ENCODE results near the gene DCT. TPM values are rescaled to one million over a fixed set of nuclear protein-coding genes. Genes with fewer than 3 reads are reported as not detected.

The DCT gene
- total RNA-seq, 1 experiment from 2014 or later, result not detected

- H3K4me3 ChIP-seq (ENCODE audit: insufficient read depth, low read depth, low read length), result no peak overlapping the region
- H3K27me3 ChIP-seq (ENCODE audit: control insufficient read depth, insufficient read depth, low read length), result no peaks in the 10 kb centered on the region
- H3K36me3 ChIP-seq (replicated peaks; ENCODE audit: control insufficient read depth, insufficient read depth, low read length), result no peaks in the 10 kb centered on the region
- DNase-seq, result no peak
Measured at GRCh38 chr13:94395860-94396259, 83.6 kb downstream of the DCT start.

GRCh38 chr13:94394723-94395122 is 84.8 kb downstream of the DCT start:
- Histone ChIP-seq H3K27me3 (ENCODE audit: control insufficient read depth, insufficient read depth, low read length) (no peaks in the 10 kb centered on the region), H3K4me3 (ENCODE audit: insufficient read depth, low read depth, low read length) (no peak overlapping the region), H3K36me3 (replicated peaks; ENCODE audit: control insufficient read depth, insufficient read depth, low read length) (no peaks in the 10 kb centered on the region)
- DNase-seq, result no peak

GRCh38 chr13:94390881-94391280 is 88.6 kb downstream of the DCT start:
- no peak for DNase-seq
- H3K36me3 ChIP-seq (replicated peaks; ENCODE audit: control insufficient read depth, insufficient read depth, low read length), result no peaks in the 10 kb centered on the region
- H3K4me3 ChIP-seq (ENCODE audit: insufficient read depth, low read depth, low read length), result no peak overlapping the region
- no peaks in the 10 kb centered on the region for H3K27me3 ChIP-seq (ENCODE audit: control insufficient read depth, insufficient read depth, low read length)

GRCh38 chr13:94389604-94390351 is 89.7 kb downstream of the DCT start:
- no peak for DNase-seq
- H3K36me3 ChIP-seq (replicated peaks; ENCODE audit: control insufficient read depth, insufficient read depth, low read length), result no peaks in the 10 kb centered on the region

GRCh38 chr13:94387047-94387446 is 92.4 kb downstream of the DCT start:
- no peak for DNase-seq
- Histone ChIP-seq H3K36me3 (replicated peaks; ENCODE audit: control insufficient read depth, insufficient read depth, low read length) (no peaks in the 10 kb centered on the region), H3K4me3 (ENCODE audit: insufficient read depth, low read depth, low read length) (no peak overlapping the region), H3K27me3 (ENCODE audit: control insufficient read depth, insufficient read depth, low read length) (no peaks in the 10 kb centered on the region)

More at GRCh38 chr13:94389604-94390351, 89.7 kb downstream of the DCT start:
- H3K4me3 ChIP-seq (ENCODE audit: insufficient read depth, low read depth, low read length), result no peak overlapping the region
- H3K27me3 ChIP-seq (ENCODE audit: control insufficient read depth, insufficient read depth, low read length), result no peaks in the 10 kb centered on the region

Other genes starting within 250 kb of the DCT start
- gene TGDS, start 116.5 kb upstream of the DCT start, total RNA-seq (2014; rRNA removed; shearing (Covaris generic)), result 21.0 and 27.4 TPM in 2 replicates
- gene GPR180, start 122.2 kb upstream of the DCT start, total RNA-seq (2014; rRNA removed; shearing (Covaris generic)), result 5.6 and 6.7 TPM in 2 replicates
- 3.9 and 5.1 TPM in 2 replicates for gene SOX21, start 232.9 kb upstream of the DCT start, total RNA-seq (2014; rRNA removed; shearing (Covaris generic))